CD4-positive, CD25-positive, alpha-beta regulatory T cell (primary cell): ENCODE results near the gene SSC5D. TPM values are rescaled to one million over a fixed set of nuclear protein-coding genes. Genes with fewer than 3 reads are reported as not detected.

Source experiments
- ATAC-seq, 2 donors: fragments of 150-1000 bp; cut with Tn5 transposase; one replicate each; pipeline ENCODE4 v1.10.0; 2021; ENCODE audit warnings: low read depth in 2 of 2, moderate number of reproducible peaks in 2 of 2, moderate library complexity in 1 of 2
- DNase-seq, 3 donors: peaks; one replicate each; pipeline versions ENCODE4 v3.0.0 to v3.0.0-alpha.2; 2012 to 2022; ENCODE audit warnings: mixed read lengths in 1 of 3
- H3K27ac ChIP-seq: one replicate; pipeline ENCODE4 v1.7.0; 2013; ENCODE audit warnings: mild to moderate bottlenecking, low read length; ENCODE audit not compliant: insufficient read depth, poor library complexity, severe bottlenecking
- H3K27me3 ChIP-seq: one replicate; pipeline ENCODE4 v1.7.0; 2013; ENCODE audit warnings: low read length; ENCODE audit not compliant: control insufficient read depth, insufficient read depth
- H3K36me3 ChIP-seq: one replicate; pipeline ENCODE4 v1.7.0; 2013; ENCODE audit warnings: mild to moderate bottlenecking, low read length, moderate library complexity; ENCODE audit not compliant: control insufficient read depth, insufficient read depth
- H3K4me1 ChIP-seq: 2 replicates; pipeline ENCODE4 v1.7.0; 2013; ENCODE audit warnings: mild to moderate bottlenecking, low read length; ENCODE audit not compliant: insufficient read depth, control insufficient read depth, poor library complexity, severe bottlenecking
- H3K4me3 ChIP-seq: one replicate; pipeline ENCODE4 v1.7.0; 2013; ENCODE audit warnings: low read depth, mild to moderate bottlenecking, low read length, moderate library complexity
- H3K9me3 ChIP-seq, 2 experiments: 1 replicate in 1 of 2; 2 replicates in 1 of 2; pipeline ENCODE4 v1.7.0; 2013; ENCODE audit warnings: low read length in 2 of 2, mild to moderate bottlenecking in 1 of 2, moderate library complexity in 1 of 2; ENCODE audit not compliant: control insufficient read depth in 2 of 2
- H3K27ac Mint-ChIP-seq, 3 donors: one replicate each; pipeline ENCODE4 v1.8.0; 2020 to 2022; ENCODE audit warnings: mild to moderate bottlenecking in 3 of 3, mixed read lengths in 3 of 3, moderate library complexity in 2 of 3
- H3K27me3 Mint-ChIP-seq: one replicate; pipeline ENCODE4 v1.8.0; 2022; ENCODE audit warnings: mild to moderate bottlenecking, mixed read lengths
- H3K36me3 Mint-ChIP-seq: one replicate; pipeline ENCODE4 v1.8.0; 2020; ENCODE audit warnings: mixed read lengths
- H3K4me1 Mint-ChIP-seq, 4 donors: one replicate each; pipeline ENCODE4 v1.8.0; 2020 to 2022; ENCODE audit warnings: mixed read lengths in 4 of 4, mild to moderate bottlenecking in 1 of 4
- H3K4me3 Mint-ChIP-seq, 4 donors: one replicate each; pipeline ENCODE4 v1.8.0; 2020 to 2022; ENCODE audit warnings: mild to moderate bottlenecking in 4 of 4, mixed read lengths in 4 of 4, moderate library complexity in 3 of 4
- H3K9me3 Mint-ChIP-seq, 7 donors: one replicate each; pipeline ENCODE4 v1.8.0; 2020 to 2022; ENCODE audit warnings: mixed read lengths in 7 of 7, mild to moderate bottlenecking in 3 of 7, moderate library complexity in 2 of 7
- polyA plus RNA-seq, 4 donors: library from polyadenylated mRNA; unstranded; fragments of 300-500 nt; fragmentation: Illumina TruSeq; gene quantifications; one replicate each; pipeline ENCODE4 v1.2.3, GENCODE V29; 2021
- total RNA-seq: library from RNA; stranded (reverse); gene quantifications from one replicate; pipeline ENCODE4 v1.2.3, GENCODE V29; 2022

The SSC5D gene
- total and polyA plus RNA-seq, 5 donors from 2014 or later = 0.27 TPM; not detected in 4

- no peak overlapping the region for H3K27ac Mint-ChIP-seq
- Histone ChIP-seq H3K36me3 (no peaks in the 10 kb centered on the region), H3K27me3 (no peaks in the 10 kb centered on the region), H3K9me3 (no peaks in the 10 kb centered on the region), H3K4me1 (no peaks in the 10 kb centered on the region), H3K27ac (no peak overlapping the region), H3K4me3 (no peak overlapping the region)
- no peak for DNase-seq
- H3K36me3 Mint-ChIP-seq = no peaks in the 10 kb centered on the region
- H3K4me1 Mint-ChIP-seq = no peaks in the 10 kb centered on the region
- ATAC-seq = no peak
- no peak overlapping the region for H3K4me3 Mint-ChIP-seq
- H3K27me3 Mint-ChIP-seq = peaks cover under 1% of the 10 kb centered on the region
- peaks cover 0 to 1% (median 0%) of the 10 kb centered on the region in 7 donors for H3K9me3 Mint-ChIP-seq
Observed at GRCh38 chr19:55538132-55538531, 49.9 kb downstream of the SSC5D start.

GRCh38 chr19:55539090-55539984 lies 51.1 kb downstream of the SSC5D start:
- ATAC-seq = no peak
- peaks cover 5% of the 10 kb centered on the region for H3K27me3 Mint-ChIP-seq
- no peaks in the 10 kb centered on the region for H3K4me1 Mint-ChIP-seq
- Histone ChIP-seq H3K36me3 (no peaks in the 10 kb centered on the region), H3K4me1 (no peaks in the 10 kb centered on the region), H3K27me3 (no peaks in the 10 kb centered on the region), H3K9me3 (no peaks in the 10 kb centered on the region), H3K27ac (no peak overlapping the region), H3K4me3 (no peak overlapping the region)
- H3K36me3 Mint-ChIP-seq = no peaks in the 10 kb centered on the region
- no peak for DNase-seq
- peaks cover 0 to 3% (median 0%) of the 10 kb centered on the region in 7 donors for H3K9me3 Mint-ChIP-seq
- no peak overlapping the region for H3K27ac Mint-ChIP-seq
- H3K4me3 Mint-ChIP-seq = no peak overlapping the region

- no peaks in the 10 kb centered on the region for H3K36me3 ChIP-seq
- no peak overlapping the region for H3K27ac Mint-ChIP-seq
- peaks cover 5% of the 10 kb centered on the region for H3K27me3 Mint-ChIP-seq
- peaks cover 0 to 3% (median 0%) of the 10 kb centered on the region in 7 donors for H3K9me3 Mint-ChIP-seq
- H3K9me3 ChIP-seq = no peaks in the 10 kb centered on the region
- no peak overlapping the region for H3K27ac ChIP-seq
- no peak overlapping the region for H3K4me3 Mint-ChIP-seq
- DNase-seq (no peak), ATAC-seq (no peak)
- H3K4me1 ChIP-seq = no peaks in the 10 kb centered on the region
- H3K36me3 Mint-ChIP-seq = no peaks in the 10 kb centered on the region
- no peak overlapping the region for H3K4me3 ChIP-seq
- no peaks in the 10 kb centered on the region for H3K27me3 ChIP-seq
- no peaks in the 10 kb centered on the region for H3K4me1 Mint-ChIP-seq
Observed at GRCh38 chr19:55540619-55541018, 52.4 kb downstream of the SSC5D start.

- no peaks in the 10 kb centered on the region for H3K4me1 Mint-ChIP-seq
- peaks cover 5% of the 10 kb centered on the region for H3K27me3 Mint-ChIP-seq
- DNase-seq (no peak), ATAC-seq (no peak)
- H3K36me3 Mint-ChIP-seq = no peaks in the 10 kb centered on the region
- H3K9me3 ChIP-seq = no peaks in the 10 kb centered on the region
- no peak overlapping the region for H3K4me3 ChIP-seq
- H3K27me3 ChIP-seq = no peaks in the 10 kb centered on the region
- H3K4me1 ChIP-seq = no peaks in the 10 kb centered on the region
- H3K36me3 ChIP-seq = no peaks in the 10 kb centered on the region
- H3K9me3 Mint-ChIP-seq = peaks cover 0 to 3% (median 0%) of the 10 kb centered on the region in 7 donors
- H3K27ac ChIP-seq = no peak overlapping the region
- H3K4me3 Mint-ChIP-seq = no peak overlapping the region
- H3K27ac Mint-ChIP-seq = no peak overlapping the region
Observed at GRCh38 chr19:55541091-55541490, 52.9 kb downstream of the SSC5D start.

GRCh38 chr19:55542292-55542855 lies 54.1 kb downstream of the SSC5D start:
- H3K27ac Mint-ChIP-seq = no peak overlapping the region
- H3K4me1 ChIP-seq = no peaks in the 10 kb centered on the region

GRCh38 chr19:55543567-55543966 lies 55.3 kb downstream of the SSC5D start:
- ATAC-seq (no peak), DNase-seq (no peak)
- H3K9me3 Mint-ChIP-seq = peaks cover 0 to 3% (median 1%) of the 10 kb centered on the region in 7 donors
- H3K4me1 Mint-ChIP-seq = no peaks in the 10 kb centered on the region
- Histone ChIP-seq H3K27me3 (no peaks in the 10 kb centered on the region), H3K27ac (no peak overlapping the region), H3K36me3 (no peaks in the 10 kb centered on the region), H3K4me3 (no peak overlapping the region), H3K9me3 (no peaks in the 10 kb centered on the region), H3K4me1 (no peaks in the 10 kb centered on the region)
- peak overlapping the region in 1 of 4 donors; percentile 91 for H3K4me3 Mint-ChIP-seq
- H3K27ac Mint-ChIP-seq = no peak overlapping the region
- H3K36me3 Mint-ChIP-seq = no peaks in the 10 kb centered on the region
- H3K27me3 Mint-ChIP-seq = peaks cover 12% of the 10 kb centered on the region

More at GRCh38 chr19:55542292-55542855, 54.1 kb downstream of the SSC5D start:
- Histone ChIP-seq H3K4me3 (no peak overlapping the region), H3K36me3 (no peaks in the 10 kb centered on the region), H3K27ac (no peak overlapping the region), H3K27me3 (no peaks in the 10 kb centered on the region), H3K9me3 (no peaks in the 10 kb centered on the region)
- DNase-seq (no peak), ATAC-seq (no peak)
- no peaks in the 10 kb centered on the region for H3K4me1 Mint-ChIP-seq
- H3K9me3 Mint-ChIP-seq = peaks cover 0 to 3% (median under 1%) of the 10 kb centered on the region in 7 donors
- peaks cover 9% of the 10 kb centered on the region for H3K27me3 Mint-ChIP-seq
- H3K36me3 Mint-ChIP-seq = no peaks in the 10 kb centered on the region
- H3K4me3 Mint-ChIP-seq = no peak overlapping the region

- no peak overlapping the region for H3K27ac ChIP-seq
- no peaks in the 10 kb centered on the region for H3K36me3 Mint-ChIP-seq
- no peak for ATAC-seq
- H3K4me3 ChIP-seq = no peak overlapping the region
- peaks cover 12% of the 10 kb centered on the region for H3K27me3 Mint-ChIP-seq
- no peak for DNase-seq
- no peaks in the 10 kb centered on the region for H3K36me3 ChIP-seq
- H3K27me3 ChIP-seq = no peaks in the 10 kb centered on the region
- no peaks in the 10 kb centered on the region for H3K4me1 ChIP-seq
- H3K27ac Mint-ChIP-seq = no peak overlapping the region
- H3K4me3 Mint-ChIP-seq = no peak overlapping the region
- H3K4me1 Mint-ChIP-seq = no peaks in the 10 kb centered on the region
- peaks cover 0 to 3% (median 1%) of the 10 kb centered on the region in 7 donors for H3K9me3 Mint-ChIP-seq
- no peaks in the 10 kb centered on the region for H3K9me3 ChIP-seq
Observed at GRCh38 chr19:55544014-55544413, 55.8 kb downstream of the SSC5D start.
